GM10847 (cell line): Measurements from ENCODE around the gene F2RL2.

Experiments used
- POLR2A ChIP-seq: IDR thresholded peaks from 2 replicates; pipeline ENCODE4 v1.6.1; 2011; ENCODE audit not compliant: insufficient read length; ENCODE audit errors: extremely low read depth

F2RL2 gene

DNA sequence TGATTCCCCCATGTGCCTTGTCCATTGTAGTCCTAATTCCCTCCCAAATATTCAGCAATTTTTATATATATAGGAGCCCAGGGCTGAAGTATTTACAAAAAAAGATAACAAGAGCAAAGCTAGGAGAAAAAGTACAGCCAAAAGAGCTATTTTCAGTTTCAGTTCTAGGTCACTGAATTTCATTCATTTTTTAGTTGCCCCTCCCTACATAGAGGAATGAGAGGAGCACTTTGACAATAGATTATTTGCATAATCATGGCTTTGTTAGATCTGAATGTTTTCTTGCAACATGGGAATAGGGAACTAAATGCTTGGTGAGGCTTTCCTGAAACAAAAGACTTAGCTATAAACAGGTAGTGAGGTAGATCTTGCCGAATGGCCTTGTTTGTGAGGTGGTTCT is 15.3 kb upstream of the F2RL2 start:
- no peak for TF ChIP-seq POLR2A

DNA sequence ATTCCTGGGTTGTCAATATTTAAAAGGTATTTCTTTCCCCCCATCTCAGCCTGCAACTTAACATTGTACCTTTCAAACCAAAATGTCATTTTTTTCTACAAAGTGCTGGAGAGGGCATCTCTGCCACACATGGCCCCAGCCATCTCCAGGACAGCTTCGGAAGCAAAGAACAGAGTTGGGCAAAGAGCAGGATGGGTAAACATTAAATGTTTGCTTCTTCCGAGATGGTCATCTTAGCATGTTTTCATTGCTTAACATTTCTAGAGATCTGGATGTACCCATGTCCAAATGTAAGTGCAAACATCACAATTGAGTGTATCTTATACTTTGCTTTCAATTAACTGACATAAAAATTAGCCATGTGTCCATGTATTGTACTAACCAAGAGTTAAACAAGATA is 14.3 kb upstream of the F2RL2 start:
- no peak for TF ChIP-seq POLR2A

DNA sequence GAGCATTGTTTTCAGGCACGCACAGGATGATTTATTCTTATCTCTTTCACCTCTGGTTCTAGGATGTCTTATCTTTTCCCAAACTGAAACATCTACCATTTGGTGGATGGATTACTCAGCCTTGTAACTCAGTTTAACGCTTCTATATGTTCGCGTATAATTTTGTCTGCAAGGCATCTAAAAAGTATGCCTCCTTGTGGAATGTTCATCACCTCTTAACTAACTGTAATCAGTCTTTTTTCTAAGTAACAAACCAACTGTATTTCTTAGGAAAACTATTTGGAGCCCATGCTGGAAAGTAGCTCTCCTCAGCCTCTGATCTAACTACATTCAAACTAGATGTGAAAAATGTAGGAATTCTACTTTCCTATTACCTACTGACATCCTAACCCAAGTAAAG is 11.5 kb upstream of the F2RL2 start:
- no peak for TF ChIP-seq POLR2A

DNA sequence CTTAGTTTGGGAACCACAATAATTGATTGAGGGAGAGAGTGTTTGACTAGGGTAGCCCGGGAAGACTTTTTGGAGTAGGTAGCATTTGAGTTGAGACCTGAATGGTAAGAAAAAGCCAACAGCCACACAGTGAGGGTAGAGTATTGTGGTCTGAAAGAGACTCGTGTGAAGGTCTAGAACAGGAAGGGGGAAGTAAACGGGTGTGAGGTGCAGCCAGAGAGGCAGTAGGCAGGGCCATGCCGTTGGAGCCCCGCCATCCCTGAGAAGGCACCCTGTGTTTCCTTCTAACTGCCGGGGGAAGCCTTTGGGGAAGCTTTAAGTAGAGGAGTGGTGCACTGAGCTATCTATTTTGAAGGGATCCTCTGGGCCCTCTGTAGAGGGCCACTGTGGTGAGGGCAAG is 3.5 kb upstream of the F2RL2 start:
- TF ChIP-seq POLR2A = no peak

DNA sequence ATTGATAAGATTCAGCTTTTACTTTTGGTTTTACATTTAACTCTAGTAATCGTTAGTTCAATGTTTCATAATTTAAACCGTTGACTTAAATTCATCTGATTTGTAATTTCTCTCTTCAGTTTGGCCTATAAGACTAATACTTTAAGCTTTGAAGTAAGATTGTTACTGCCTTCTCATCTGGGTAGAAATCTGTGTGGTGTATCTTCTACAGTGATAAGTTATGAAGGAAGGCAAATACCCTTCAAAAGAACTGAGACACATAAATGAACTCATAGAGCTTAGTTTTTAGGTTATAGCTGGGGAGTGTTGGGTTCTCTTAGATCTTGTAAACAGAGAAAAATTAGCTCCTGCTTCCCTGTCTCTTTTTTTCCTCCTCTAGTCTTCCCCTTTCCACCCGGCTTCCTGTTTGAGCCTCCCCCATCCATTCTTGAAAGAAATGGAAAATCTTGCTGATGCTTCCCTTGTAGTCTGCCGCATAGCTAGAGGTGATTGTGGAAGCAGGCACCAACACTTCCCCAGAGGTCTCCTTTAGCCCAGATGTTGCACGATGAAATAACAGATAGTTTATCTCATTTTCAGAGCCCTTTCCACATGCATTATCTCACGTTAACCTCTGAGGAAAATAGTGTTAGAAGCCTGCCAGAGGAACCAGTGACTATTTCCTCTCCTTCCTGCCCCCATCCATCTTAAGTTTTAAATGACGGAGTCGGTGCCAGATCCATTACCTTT is 2.0 kb upstream of the F2RL2 start:
- TF ChIP-seq POLR2A = no peak

DNA sequence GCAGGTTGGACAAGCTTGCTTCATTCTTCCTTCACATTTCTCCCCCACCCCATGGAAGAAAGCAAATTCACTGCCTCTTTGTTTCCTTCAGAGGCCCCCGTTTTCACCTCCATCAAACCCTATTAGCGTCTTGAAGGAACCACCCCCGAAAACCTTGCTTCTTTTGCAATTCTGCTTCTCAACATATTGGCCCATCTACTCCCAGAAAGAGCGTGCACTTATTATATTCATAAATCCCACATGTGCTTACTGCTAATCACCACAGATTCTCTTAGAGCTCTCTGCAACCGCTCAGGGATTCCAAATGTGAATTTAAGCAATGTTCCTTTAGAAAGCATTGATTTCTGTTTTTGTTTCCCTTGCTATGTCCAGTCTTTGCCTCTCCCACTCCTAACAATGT is 1.1 kb downstream of the F2RL2 start:
- TF ChIP-seq POLR2A = no peak

DNA sequence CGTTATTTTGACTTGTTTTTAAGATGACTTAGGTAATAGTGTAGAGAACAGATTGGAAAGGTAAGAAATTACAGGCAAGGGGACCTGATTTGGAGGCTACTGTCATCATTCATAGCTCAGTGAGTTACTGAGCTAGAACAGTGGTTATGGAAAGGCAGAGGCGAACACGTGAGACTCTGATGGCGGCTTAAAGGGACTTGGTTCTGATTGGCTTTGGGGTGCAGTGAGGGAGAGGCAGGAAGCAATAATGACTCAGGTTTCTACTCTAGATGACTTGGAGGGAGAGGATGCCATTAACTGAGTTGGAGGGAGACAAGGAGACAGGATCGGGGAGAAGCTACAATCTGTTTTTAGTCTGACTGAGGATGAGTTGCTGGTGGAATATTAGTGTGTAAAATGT is 3.0 kb downstream of the F2RL2 start:
- TF ChIP-seq POLR2A = no peak

DNA sequence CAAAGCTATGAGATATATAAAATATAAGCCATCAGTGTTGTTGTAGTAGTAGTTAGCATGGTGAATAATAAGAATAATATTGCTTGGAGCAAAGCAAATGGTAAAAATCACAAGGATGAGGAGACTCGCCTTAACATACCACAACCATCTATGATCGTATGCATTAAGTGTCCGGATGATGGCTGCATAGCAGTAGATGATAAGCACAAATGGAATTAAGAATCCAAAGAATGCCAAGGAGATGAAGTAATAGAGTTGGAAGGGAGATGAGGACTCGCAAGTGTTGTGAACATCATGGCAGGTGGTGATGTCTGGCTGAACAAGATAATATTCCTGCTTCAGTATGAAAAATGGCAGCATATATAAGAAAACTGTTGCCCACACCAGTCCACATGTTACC is 5.5 kb downstream of the F2RL2 start:
- no peak for TF ChIP-seq POLR2A

DNA sequence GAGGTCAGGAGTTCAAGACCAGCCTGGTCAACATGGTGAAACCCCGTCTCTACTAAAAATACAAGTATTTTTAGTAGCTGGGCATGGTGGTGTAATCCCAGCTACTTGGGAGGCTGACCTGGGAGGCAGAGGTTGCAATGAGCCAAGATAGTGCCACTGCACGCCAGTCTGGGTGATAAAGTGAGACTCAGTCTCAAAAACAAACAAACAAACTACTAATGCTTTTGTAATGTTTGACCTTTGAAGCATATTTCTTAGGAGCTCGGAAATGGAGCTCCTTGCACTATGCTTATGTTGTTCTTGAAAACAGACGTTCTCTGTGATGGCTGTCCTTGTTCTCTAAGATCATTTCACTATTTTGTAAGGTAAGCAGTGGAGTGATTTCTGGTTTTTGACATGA is 6.0 kb downstream of the F2RL2 start:
- no peak for TF ChIP-seq POLR2A

DNA sequence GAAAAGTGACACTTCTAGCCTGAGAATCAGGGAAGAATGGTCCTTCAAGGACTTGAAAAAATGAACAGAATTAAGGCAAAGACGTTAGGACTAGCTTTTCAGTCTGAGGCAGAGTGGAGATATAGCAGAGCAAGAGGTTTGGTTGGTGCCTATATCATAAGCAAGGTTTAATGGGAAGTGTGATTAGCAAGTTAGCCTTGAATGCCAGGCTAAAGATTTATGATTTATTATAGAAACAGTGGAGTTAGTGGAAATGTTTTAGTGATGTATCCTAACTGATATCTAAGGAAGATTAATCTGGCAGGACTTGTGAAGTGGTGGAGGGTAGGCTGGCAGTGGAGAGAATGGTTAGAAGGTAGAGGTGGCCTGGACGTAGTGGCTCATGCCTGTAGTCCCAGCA is 7.0 kb downstream of the F2RL2 start:
- TF ChIP-seq POLR2A = no peak

DNA sequence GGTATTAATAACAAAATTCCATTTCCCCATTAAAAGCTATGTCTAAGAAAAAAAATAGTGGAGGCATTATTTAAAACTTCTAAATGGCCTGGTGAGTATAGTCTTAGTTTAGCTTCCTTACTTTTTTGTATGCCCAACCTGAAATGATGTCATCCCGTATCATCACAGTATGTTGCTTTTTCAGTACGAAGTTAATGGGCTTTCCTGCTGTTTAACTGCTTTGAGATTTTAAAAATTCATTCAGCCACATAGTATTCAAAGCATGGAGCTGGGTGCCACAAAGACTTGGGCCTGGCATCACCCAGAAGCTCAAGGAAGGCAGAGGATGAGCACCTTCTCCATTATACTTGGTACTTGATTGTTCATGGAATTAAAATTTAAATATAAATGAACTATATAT is 7.4 kb downstream of the F2RL2 start:
- TF ChIP-seq POLR2A = no peak

DNA sequence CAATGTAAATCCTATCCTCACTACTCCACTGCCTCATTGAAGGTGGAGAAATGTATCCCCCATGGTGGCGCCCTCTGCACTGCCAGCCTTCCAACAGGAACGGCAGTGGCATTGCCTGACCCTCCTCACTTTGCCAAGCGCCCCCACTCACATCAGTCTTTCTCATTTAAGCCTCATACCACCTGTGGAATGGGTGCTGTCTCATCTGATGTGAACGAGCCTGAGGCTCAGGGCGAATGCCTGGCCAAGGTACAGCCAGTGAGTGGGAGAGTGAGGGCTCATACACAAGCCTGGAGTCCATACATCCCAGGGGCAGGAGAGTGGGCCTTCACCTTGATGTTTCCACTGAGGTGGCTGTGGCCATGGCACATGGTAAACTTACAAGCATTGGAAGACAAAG is 10.3 kb downstream of the F2RL2 start:
- TF ChIP-seq POLR2A = no peak

DNA sequence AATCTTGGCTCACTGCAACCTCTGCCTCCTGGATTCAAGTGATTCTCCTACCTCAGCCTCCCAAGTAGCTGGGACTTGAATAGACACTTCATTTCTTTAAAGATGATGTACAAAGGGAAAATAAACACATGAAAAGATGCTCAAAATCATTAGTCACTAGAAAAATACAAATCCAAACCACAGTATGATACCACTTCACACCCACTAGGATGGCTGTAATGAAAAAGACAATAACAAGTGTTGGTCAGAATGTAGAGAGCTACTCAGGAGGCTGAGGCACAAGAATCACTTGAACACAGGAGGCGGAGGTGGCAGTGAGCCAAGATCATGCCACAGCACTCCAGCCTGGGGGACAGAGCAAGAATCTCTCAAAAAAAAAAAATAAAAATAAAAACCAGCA is 13.0 kb downstream of the F2RL2 start:
- no peak for TF ChIP-seq POLR2A

DNA sequence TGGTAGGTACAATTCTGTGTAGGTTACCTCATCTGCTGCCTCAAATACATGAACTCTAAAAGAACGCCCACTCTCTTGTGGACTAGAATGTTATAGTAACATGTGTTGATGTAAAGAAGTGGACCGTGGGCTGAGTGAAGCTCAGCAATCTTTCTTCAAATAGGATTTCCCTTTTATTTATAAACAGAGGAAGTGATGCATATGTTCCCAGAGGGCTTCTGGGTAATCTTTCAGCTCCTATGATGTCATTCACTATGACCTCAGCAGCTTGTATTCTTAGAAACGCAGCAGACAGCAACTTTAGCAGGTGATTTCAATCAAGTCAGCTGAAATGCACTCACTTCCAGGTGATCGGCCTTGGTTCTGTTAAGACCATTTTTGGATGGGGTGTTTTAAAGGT is 14.4 kb downstream of the F2RL2 start:
- TF ChIP-seq POLR2A = no peak

DNA sequence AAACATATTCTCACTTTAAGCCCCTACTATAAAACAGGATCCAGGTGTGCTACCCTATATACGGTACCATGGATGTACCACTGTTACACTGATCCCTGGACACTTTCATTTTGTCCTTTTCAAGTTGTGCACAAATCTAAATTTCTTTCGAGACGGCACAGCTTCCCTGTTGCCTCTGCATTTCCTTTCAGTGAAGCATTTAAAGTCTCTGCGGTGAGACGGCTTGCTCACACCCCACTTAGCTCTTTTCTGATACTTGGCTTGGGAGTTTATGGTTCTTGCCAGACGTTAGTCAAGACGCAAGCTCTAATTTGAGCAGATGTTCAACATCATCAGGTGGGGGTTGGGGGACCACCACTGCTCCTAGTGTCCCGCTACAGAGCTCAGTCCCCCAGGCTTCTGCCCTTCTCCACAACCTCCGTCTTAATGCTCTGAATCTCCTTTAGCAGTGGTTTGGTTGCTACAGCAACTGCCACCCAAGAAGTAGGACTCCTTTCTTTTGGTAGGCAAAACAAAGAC is 15.8 kb downstream of the F2RL2 start:
- no peak for TF ChIP-seq POLR2A

DNA sequence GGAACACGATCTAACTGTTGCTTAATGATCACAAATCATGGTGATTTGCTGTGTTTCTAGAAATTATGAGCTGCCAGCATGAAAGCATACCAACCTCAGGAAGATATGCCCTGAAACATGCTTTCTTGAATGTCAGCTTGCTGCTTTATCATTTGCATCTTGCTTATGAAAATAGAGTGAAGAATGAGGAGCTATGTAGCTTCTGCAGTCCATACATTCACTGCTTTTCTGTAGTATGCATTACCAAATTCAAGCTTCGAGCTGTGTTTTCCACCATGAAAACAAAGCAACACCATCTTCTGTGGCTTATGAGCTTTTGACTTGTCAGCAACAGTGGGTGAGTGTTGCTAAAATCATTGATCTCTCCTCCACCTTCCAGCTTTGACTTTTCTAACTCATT is 16.5 kb downstream of the F2RL2 start:
- no peak for TF ChIP-seq POLR2A

DNA sequence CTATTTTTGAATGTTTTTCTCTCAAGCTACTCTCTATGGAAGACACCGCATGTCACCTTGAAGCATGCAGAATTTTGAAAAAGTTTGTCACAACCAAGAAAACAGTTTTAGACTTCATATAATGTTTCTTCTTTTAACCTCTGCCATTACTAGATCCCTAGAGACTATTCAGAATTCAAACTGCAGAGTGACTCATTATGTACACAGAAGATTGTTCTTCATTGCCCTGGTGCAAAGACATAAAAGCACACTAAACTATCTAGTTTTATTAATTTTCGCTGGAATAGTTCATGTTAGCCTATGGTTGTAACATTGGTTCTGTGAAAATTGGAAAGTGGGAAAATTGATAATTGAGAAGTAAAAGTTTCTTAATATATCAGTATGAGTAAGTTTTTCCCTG is 18.4 kb downstream of the F2RL2 start:
- no peak for TF ChIP-seq POLR2A
